ENCODE results near the gene SCUBE1. TPM values are rescaled to one million over a fixed set of nuclear protein-coding genes. Genes with fewer than 3 reads are reported as not detected.

SCUBE1 gene
- total and polyA plus RNA-seq, 2 of the 4 experiments (the other 2 are of a cell fraction): not detected

GRCh38 chr22:43275545-43276317, 67.4 kb downstream of the SCUBE1 start:
- no peak overlapping the region for H2AK5ac ChIP-seq (ENCODE audit: low read depth, low read length)
- intact Hi-C loops (cut with micrococcal nuclease): loop anchor here (10.0 kb wide), 1 partner anchor 629 kb away; no protein-coding TSS in a partner anchor
- H3K23ac ChIP-seq (ENCODE audit: low read depth, low read length): no peak overlapping the region
- H3K9me3 ChIP-seq (ENCODE audit: control insufficient read depth, insufficient read depth, low read length): no peaks in the 10 kb centered on the region
- ATAC-seq (ENCODE audit: low read depth) (no peak; the same call in 1 of the 2 replicates), DNase-seq (peak; percentile 60)
- no peak overlapping the region for H2AK9ac ChIP-seq (replicated peaks; ENCODE audit: low read depth, low read length, poor library complexity)
- no peak overlapping the region for H2BK5ac ChIP-seq (ENCODE audit: low read depth, low read length, poor library complexity, severe bottlenecking)
- H3K27me3 ChIP-seq (ENCODE audit: control insufficient read depth, insufficient read depth, low read length): peaks cover 15% of the 10 kb centered on the region
- WGBS, 2 experiments (ENCODE audit: extremely low coverage in 2 of 2, insufficient read length in 1 of 2): 62% methylated on average over 9 of the region's 19 CpGs; no CpG with 5 or more reads in 1 of the 2 experiments
- no peak overlapping the region for H4K5ac ChIP-seq (ENCODE audit: low read depth, low read length)
- no peak overlapping the region for H3K9ac ChIP-seq (ENCODE audit: low read depth, low read length)
- no peak overlapping the region for H3K18ac ChIP-seq (ENCODE audit: low read depth, low read length)
- no TSS peak for BruUV-seq (replicated peaks)
- H3K27ac ChIP-seq (ENCODE audit: insufficient read depth, low read length): no peak overlapping the region
- H3K56ac ChIP-seq (ENCODE audit: extremely low read depth, insufficient read depth, low read length): 0 out of 2 replicates have a peak overlapping the region, but pooled peaks have one; percentile 11
- H4K91ac ChIP-seq (ENCODE audit: insufficient read depth, low read depth, low read length): no peak overlapping the region
- no peak overlapping the region for H3K4me3 ChIP-seq (ENCODE audit: insufficient read depth, low read depth, low read length)
- peak overlapping the region; percentile 62 for H2AFZ ChIP-seq (replicated peaks; ENCODE audit: low read length, poor library complexity)
- H2BK120ac ChIP-seq (ENCODE audit: low read depth, low read length): no peak overlapping the region
- TF ChIP-seq POLR2A (IDR thresholded peaks at IDR 0.05; ENCODE audit: low read depth, low read length): no peak
- TF ChIP-seq MXI1 (IDR thresholded peaks at IDR 0.05; ENCODE audit: borderline replicate concordance, low read depth, low read length): no peak
- TF ChIP-seq ELK1 (IDR thresholded peaks at IDR 0.05; ENCODE audit: borderline replicate concordance, low read depth, low read length): no peak
- TF ChIP-seq USF2 (IDR thresholded peaks at IDR 0.05; ENCODE audit: low read depth, low read length): peak; percentile 74
- TF ChIP-seq SMC3 (IDR thresholded peaks at IDR 0.05; ENCODE audit: low read depth, low read length): no peak
- TF ChIP-seq RAD21 (IDR thresholded peaks at IDR 0.05; ENCODE audit: low read length): no peak
- TF ChIP-seq CHD1 (IDR thresholded peaks at IDR 0.05; ENCODE audit: low read depth, low read length): no peak
- TF ChIP-seq CEBPB (IDR thresholded peaks at IDR 0.05; ENCODE audit: low read depth, low read length): no peak
- TF ChIP-seq NFE2L2 (IDR thresholded peaks at IDR 0.05; ENCODE audit: low read depth, low read length): no peak
- TF ChIP-seq CTCF (conservative IDR thresholded peaks at IDR 0.05; ENCODE audit: low read depth, low read length): no peak
- no peak for TF ChIP-seq MAFK (IDR thresholded peaks at IDR 0.05; ENCODE audit: low read depth, low read length)
- TF ChIP-seq BHLHE40 (IDR thresholded peaks at IDR 0.05; ENCODE audit: low read depth, low read length): peak; percentile 83
- H3K4me2 ChIP-seq (ENCODE audit: low read depth, low read length): no peak overlapping the region
- in situ Hi-C loops (cut with MboI; ENCODE audit: low sequenced_read_pairs): loop anchor here (10.0 kb wide), 2 partner anchors 69 to 99 kb away; partner anchors contain the start of gene SCUBE1
- no peaks in the 10 kb centered on the region for H3K36me3 ChIP-seq (ENCODE audit: control insufficient read depth, insufficient read depth, low read length)
- H4K8ac ChIP-seq (ENCODE audit: low read depth in 2 of 2, low read length in 2 of 2): no peak overlapping the region
- no peak overlapping the region for H3K14ac ChIP-seq (replicated peaks; ENCODE audit: low read depth, low read length)
- peaks cover 2% of the 10 kb centered on the region; the same call in 1 of the 2 replicates for H3K4me1 ChIP-seq (ENCODE audit: control insufficient read depth, insufficient read depth, low read length)
- no peak overlapping the region for H2BK15ac ChIP-seq (ENCODE audit: low read depth, low read length)
- no peaks in the 10 kb centered on the region for H3K9me1 ChIP-seq (ENCODE audit: insufficient read depth, low read length)
- no peak overlapping the region for H2BK20ac ChIP-seq (ENCODE audit: low read depth, low read length)
- POLR2A ChIA-PET (ENCODE audit: unreplicated experiment): no interaction called here
- H3K4ac ChIP-seq (ENCODE audit: low read depth, low read length): no peak overlapping the region
- no peaks in the 10 kb centered on the region for H3K79me1 ChIP-seq (ENCODE audit: low read depth in 1 of 2, low read length in 2 of 2)
- CTCF ChIA-PET: no interaction called here
- H4K20me1 ChIP-seq (ENCODE audit: insufficient read depth, low read length): no peaks in the 10 kb centered on the region
- dilution Hi-C loops (cut with HindIII; ENCODE audit: low sequenced_read_pairs, unreplicated experiment): no loop called here

All from IMR-90 (cell line).